ENCODE measurements around the gene CCDC152.

- TF ChIP-seq CTCF (IDR thresholded peaks at IDR 0.05) (no peak), POLR2A (IDR thresholded peaks at IDR 0.05) (no peak)
These were observed 87.2 kb downstream of the CCDC152 start for GRCh38 chr5:42843675-42844292.
